HL-60 (cell line): ENCODE data around the gene COL25A1.

ENCODE experiments used
- DNase-seq, 2 experiments: peaks; one replicate each; pipeline ENCODE4 v3.0.0-alpha.2; 2010 to 2020; ENCODE audit warnings: low read depth in 1 of 2, low spot score in 1 of 2
- H3K27ac ChIP-seq: fragments of 250-450 bp; sonication (Bioruptor Pico); replicated peaks from 2 replicates; pipeline ENCODE4 v1.5.1; 2020; ENCODE audit warnings: mild to moderate bottlenecking, moderate library complexity
- H3K27me3 ChIP-seq: fragments of 250-450 bp; sonication (Bioruptor Pico); 2 replicates; pipeline ENCODE4 v1.5.1; 2021; ENCODE audit warnings: mild to moderate bottlenecking, moderate library complexity; ENCODE audit not compliant: insufficient read depth, poor library complexity, severe bottlenecking
- H3K4me3 ChIP-seq: replicated peaks from 2 replicates; pipeline ENCODE4 v1.5.1; 2011; ENCODE audit warnings: mild to moderate bottlenecking, control low read depth, low read length; ENCODE audit not compliant: insufficient read depth
- GABPA ChIP-seq: IDR thresholded peaks from 2 replicates; pipeline ENCODE4 v1.6.1; 2012; ENCODE audit warnings: low read depth
- POLR2AphosphoS5 ChIP-seq: IDR thresholded peaks from 2 replicates; pipeline ENCODE4 v1.6.1; 2012; ENCODE audit warnings: low read depth
- SPI1 ChIP-seq: IDR thresholded peaks from 2 replicates; pipeline ENCODE4 v1.6.1; 2012; ENCODE audit warnings: low read depth, mild to moderate bottlenecking, borderline replicate concordance
- TF ChIP-seq, protein P1 (sequence below): IDR thresholded peaks from 2 replicates; pipeline ENCODE4 v1.6.1; 2012; ENCODE audit warnings: low read depth; ENCODE audit not compliant: insufficient replicate concordance
- TF ChIP-seq, protein P2 (sequence below): IDR thresholded peaks from one replicate; pipeline ENCODE4 v1.5.1; 2011; ENCODE audit warnings: low read length, control low read depth, inconsistent platforms; ENCODE audit not compliant: insufficient read depth

Gene COL25A1

GRCh38 chr4:108922191-108922590 lies 380.3 kb downstream of the COL25A1 start:
- H3K27me3 ChIP-seq, result no peaks in the 10 kb centered on the region

GRCh38 chr4:108920395-108921087 lies 381.9 kb downstream of the COL25A1 start:
- no peak overlapping the region for H3K27ac ChIP-seq
- H3K4me3 ChIP-seq, result no peak overlapping the region
- no peaks in the 10 kb centered on the region for H3K27me3 ChIP-seq
- TF ChIP-seq, protein P1, sequence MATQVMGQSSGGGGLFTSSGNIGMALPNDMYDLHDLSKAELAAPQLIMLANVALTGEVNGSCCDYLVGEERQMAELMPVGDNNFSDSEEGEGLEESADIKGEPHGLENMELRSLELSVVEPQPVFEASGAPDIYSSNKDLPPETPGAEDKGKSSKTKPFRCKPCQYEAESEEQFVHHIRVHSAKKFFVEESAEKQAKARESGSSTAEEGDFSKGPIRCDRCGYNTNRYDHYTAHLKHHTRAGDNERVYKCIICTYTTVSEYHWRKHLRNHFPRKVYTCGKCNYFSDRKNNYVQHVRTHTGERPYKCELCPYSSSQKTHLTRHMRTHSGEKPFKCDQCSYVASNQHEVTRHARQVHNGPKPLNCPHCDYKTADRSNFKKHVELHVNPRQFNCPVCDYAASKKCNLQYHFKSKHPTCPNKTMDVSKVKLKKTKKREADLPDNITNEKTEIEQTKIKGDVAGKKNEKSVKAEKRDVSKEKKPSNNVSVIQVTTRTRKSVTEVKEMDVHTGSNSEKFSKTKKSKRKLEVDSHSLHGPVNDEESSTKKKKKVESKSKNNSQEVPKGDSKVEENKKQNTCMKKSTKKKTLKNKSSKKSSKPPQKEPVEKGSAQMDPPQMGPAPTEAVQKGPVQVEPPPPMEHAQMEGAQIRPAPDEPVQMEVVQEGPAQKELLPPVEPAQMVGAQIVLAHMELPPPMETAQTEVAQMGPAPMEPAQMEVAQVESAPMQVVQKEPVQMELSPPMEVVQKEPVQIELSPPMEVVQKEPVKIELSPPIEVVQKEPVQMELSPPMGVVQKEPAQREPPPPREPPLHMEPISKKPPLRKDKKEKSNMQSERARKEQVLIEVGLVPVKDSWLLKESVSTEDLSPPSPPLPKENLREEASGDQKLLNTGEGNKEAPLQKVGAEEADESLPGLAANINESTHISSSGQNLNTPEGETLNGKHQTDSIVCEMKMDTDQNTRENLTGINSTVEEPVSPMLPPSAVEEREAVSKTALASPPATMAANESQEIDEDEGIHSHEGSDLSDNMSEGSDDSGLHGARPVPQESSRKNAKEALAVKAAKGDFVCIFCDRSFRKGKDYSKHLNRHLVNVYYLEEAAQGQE, result no peak
- TF ChIP-seq SPI1 (no peak), GABPA (no peak), POLR2AphosphoS5 (no peak)
- TF ChIP-seq, protein P2, sequence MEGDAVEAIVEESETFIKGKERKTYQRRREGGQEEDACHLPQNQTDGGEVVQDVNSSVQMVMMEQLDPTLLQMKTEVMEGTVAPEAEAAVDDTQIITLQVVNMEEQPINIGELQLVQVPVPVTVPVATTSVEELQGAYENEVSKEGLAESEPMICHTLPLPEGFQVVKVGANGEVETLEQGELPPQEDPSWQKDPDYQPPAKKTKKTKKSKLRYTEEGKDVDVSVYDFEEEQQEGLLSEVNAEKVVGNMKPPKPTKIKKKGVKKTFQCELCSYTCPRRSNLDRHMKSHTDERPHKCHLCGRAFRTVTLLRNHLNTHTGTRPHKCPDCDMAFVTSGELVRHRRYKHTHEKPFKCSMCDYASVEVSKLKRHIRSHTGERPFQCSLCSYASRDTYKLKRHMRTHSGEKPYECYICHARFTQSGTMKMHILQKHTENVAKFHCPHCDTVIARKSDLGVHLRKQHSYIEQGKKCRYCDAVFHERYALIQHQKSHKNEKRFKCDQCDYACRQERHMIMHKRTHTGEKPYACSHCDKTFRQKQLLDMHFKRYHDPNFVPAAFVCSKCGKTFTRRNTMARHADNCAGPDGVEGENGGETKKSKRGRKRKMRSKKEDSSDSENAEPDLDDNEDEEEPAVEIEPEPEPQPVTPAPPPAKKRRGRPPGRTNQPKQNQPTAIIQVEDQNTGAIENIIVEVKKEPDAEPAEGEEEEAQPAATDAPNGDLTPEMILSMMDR, result no peak
- no peak for DNase-seq

More at GRCh38 chr4:108922191-108922590, 380.3 kb downstream of the COL25A1 start:
- Histone ChIP-seq H3K4me3 (no peak overlapping the region), H3K27ac (no peak overlapping the region)
- DNase-seq, result no peak
- TF ChIP-seq, protein P1, result no peak
- TF ChIP-seq GABPA, result no peak
- no peak for TF ChIP-seq POLR2AphosphoS5
- TF ChIP-seq, protein P2, result no peak
- TF ChIP-seq SPI1, result no peak

DNA sequence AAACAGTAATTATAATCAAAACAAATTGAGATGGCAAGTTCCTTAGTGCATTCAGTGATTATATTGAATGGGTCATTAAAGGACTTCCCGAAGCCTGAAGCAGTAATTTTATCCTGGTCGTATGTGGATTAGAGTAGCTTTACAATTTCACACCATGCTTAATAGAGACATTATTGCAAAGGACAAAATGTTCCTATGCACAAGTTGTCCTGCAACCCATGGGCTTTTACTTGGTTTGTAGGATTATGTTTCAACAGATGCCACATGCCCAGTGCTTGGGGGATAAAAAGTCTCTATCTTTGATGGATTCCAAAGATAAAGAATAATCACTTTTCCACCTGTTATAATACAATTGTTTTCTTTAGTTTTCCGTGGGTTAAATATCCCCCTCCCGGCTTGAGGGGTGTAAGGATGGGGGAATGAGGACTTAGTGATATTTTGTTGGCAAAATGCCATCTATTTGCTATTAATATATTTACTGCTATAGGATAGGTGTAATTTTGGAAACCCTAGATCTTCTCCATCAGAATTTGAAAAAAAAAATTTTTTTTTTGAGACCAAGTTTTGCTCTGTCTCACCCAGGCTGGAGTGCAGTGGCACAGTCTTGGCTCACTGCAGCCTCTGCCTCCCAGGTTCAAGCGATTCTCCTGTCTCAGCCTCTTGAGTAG lies 383.1 kb downstream of the COL25A1 start:
- no peak for DNase-seq
- H3K27ac ChIP-seq, result no peak overlapping the region
- no peaks in the 10 kb centered on the region for H3K27me3 ChIP-seq
- no peak for TF ChIP-seq SPI1
- no peak overlapping the region for H3K4me3 ChIP-seq

DNA sequence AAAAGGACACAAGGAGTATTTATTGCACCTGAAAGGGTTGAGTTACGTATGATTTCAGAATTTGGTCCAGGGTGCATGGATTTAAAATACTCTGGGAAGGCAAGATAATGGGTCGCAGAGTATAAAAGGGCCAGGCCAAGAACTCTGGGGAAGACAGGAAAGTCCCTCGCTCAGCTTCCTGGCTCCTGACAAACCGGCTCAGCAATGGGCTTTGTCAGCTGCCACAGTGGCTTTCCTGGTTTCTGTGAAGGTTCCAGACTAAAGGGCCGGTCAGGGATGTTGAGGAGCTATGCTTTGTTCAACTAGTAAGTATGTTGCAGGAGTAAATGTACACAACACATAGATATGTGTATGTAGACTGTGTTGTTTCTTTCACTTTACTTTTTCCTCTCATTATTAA lies 385.2 kb downstream of the COL25A1 start:
- TF ChIP-seq, protein P2, result no peak
- TF ChIP-seq, protein P1, result no peak
- TF ChIP-seq GABPA (no peak), POLR2AphosphoS5 (no peak), SPI1 (no peak)
- DNase-seq, result no peak
- H3K27me3 ChIP-seq, result no peaks in the 10 kb centered on the region
- no peak overlapping the region for H3K4me3 ChIP-seq
- no peak overlapping the region for H3K27ac ChIP-seq
